Right lobe of liver (tissue), 4 donors: ENCODE results near the gene ZDHHC11.
"Not testable (repeated sequence)": the region's sequence is repeated elsewhere in the genome, so short reads cannot be mapped to it uniquely, and the experiment has no call there.

ENCODE experiments used
- POLR2A ChIP-seq: fragments of 450-650 bp; IDR thresholded peaks from one replicate; pipeline ENCODE4 v1.6.1; 2017; ENCODE audit warnings: antibody characterized with exemption, mild to moderate bottlenecking
- TF ChIP-seq, protein P1 (sequence below), 4 donors: fragments of 200-600 bp in 3 of 4; fragments of 450-650 bp in 1 of 4; IDR thresholded peaks; one replicate each; pipeline versions ENCODE4 v1.5.1 to v1.8.0; 2016 to 2022; ENCODE audit warnings: antibody characterized with exemption in 4 of 4, mild to moderate bottlenecking in 2 of 4
- donor health status: DM: no; HTN: no; CAD: no.
- donor health status: DM: no; HTN: no; CAD: no.
- donor health status: DM: no; HTN: yes; CAD: no.

DNA sequence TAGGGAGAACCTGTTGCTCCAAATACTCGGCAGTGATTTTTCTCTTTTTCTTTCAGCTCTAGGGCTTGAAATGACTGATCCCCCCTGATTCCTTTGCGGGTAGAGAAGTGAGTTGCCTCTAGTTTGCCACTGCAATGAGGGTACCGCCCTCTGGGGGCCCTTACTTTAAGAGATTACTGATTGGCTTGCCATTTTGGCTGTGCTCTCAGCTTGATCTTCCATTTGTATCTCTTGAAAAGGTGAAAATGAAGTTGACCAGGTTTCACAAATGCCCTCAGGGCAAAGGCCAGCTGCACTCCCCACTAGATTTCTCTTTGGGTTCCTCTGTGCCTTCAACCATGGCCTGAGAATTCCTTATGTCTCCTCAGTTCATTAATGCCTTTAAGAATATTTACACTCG is 52.8 kb downstream of the ZDHHC11 start:
- TF ChIP-seq, protein P1, sequence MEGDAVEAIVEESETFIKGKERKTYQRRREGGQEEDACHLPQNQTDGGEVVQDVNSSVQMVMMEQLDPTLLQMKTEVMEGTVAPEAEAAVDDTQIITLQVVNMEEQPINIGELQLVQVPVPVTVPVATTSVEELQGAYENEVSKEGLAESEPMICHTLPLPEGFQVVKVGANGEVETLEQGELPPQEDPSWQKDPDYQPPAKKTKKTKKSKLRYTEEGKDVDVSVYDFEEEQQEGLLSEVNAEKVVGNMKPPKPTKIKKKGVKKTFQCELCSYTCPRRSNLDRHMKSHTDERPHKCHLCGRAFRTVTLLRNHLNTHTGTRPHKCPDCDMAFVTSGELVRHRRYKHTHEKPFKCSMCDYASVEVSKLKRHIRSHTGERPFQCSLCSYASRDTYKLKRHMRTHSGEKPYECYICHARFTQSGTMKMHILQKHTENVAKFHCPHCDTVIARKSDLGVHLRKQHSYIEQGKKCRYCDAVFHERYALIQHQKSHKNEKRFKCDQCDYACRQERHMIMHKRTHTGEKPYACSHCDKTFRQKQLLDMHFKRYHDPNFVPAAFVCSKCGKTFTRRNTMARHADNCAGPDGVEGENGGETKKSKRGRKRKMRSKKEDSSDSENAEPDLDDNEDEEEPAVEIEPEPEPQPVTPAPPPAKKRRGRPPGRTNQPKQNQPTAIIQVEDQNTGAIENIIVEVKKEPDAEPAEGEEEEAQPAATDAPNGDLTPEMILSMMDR (IDR thresholded peaks at IDR 0.05): not testable (repeated sequence)
- not testable (repeated sequence) for TF ChIP-seq POLR2A
